GM21717 (cell line): Measurements from ENCODE around the gene ANP32D.
"Not testable (repeated sequence)": the region's sequence is repeated elsewhere in the genome, so short reads cannot be mapped to it uniquely, and the experiment has no call there.

ENCODE experiments used
- ATAC-seq: cut with Tn5 transposase; IDR thresholded peaks from one replicate; pipeline ENCODE4 v1.9.1; 2021; ENCODE audit warnings: mild to moderate bottlenecking, moderate library complexity; ENCODE audit not compliant: unreplicated experiment

The ANP32D gene

DNA sequence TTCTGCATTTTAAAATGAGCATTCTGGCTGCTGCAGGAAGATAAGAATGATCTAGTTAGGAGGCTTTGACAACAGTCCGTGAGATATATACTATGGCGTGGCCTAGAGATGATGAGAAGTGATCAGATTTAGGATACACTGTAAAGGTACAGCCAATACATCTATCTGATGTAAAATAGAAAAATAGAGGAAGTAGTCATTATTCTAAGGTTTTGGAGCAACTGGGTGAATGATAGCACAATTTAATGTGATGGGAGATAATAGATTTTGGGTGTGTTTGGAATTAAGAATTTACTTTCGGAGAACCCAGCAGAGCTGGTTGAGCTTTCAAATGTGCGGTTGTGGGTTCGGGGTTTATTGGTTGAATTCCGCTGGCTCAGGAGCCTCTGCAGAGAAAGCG is at the start of gene ANP32D:
ANP32D (plus strand) TSS at position 301 of the 400 bp plus-strand sequence. CDS start 106 bp downstream, outside the sequence.
- ATAC-seq: no peak

DNA sequence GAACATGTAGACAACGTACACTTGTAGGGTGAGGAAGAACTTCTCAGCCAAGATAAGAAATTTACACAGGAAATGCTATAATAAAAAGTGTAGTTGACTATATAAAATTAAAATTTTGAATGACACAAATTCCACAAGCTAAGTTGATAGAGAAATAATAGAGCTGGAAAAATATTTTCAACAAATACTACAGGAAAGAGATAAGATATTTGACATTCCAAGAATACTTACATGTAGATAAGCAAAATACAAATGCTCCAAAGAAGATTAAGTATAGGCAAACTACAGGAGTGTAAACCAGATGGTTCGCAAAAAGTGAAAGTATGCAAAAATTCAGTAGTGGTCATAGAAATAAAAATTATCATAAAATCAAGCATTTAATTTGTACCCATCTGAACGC is 49.2 kb upstream of the ANP32D start:
- no peak for ATAC-seq

DNA sequence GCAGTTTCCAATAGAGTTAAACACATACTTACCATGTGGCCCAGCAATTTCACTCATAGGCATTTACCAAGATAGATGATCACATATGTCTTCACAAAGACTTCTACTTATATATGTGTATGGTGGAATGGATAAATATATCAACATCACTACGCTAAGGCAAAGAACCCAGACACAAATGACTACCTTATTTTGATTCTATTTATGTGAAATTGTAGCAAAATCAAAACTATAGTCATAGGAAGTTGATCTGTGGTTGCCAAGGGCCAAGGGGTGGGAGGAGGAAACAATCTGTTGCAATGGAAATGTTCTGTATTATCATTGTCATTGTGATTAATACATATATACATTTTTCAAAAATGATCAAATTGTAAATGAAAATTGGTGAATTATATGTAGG is 47.7 kb upstream of the ANP32D start:
- ATAC-seq: no peak

DNA sequence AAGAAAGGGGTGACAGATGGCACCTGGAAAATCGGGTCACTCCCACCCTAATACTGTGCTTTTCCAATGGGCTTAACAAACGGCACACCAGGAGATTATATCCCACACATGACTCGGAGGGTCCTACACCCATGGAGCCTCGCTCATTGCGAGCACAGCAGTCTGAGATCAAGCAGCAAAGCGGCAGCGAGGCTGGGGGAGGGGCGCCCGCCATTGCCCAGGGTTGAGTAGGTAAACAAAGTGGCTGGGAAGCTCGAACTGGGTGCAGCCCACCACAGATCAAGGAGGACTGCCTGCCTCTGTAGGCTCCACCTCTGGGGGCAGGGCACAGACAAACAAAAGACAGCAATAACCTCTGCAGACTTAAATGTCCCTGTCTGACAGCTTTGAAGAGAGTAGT is 38.3 kb upstream of the ANP32D start:
- not testable (repeated sequence) for ATAC-seq

DNA sequence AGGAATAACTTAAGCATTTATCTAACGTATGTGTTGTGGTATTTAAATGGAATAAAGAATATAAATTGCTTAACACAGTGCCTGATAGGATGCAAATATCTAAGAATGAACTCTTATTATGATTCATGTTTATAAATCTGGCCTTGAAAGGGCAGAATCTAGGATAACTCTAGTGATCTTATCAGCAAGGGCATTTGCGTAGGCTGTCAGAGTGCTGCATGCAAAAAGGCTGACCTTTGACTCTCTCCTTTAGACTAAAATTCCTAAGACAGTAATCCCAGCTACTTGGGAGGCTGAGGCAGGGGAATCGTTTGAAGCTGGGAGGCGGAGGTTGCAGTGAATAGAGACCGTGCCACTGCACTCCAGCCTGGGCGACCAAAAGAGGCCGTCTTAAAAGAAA is 31.3 kb upstream of the ANP32D start:
- ATAC-seq: no peak

DNA sequence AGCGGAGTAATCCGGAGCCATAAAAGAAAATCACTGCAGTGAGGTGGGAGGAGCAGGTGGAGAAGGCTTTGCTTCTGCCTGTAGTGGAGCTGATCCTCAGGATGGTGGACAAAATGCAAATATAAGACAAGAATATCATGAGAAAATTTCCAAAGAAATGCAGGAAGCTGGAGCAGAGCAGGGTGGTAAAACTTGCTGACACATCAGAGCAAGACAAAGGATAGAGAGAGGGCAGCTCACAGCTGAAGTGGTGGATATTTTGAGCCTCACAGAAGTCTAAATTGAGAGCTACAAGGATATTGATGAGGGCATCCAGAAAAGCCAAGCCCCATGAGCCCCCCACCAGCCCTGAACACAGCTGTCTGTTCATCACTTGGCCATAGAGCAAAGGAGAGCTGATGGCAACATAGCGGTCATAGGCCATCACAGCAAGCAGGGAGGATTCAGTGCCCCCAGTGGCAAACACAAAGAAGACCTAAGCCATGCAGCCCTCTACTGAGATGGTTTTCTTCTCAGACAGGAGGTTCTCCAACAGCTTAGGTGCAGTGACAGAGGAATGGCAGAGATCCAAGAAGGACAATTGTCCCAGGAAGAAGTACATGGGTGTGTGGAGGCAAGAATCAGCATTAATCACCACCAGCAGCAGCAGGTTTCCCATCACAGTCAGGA is 30.0 kb upstream of the ANP32D start:
- ATAC-seq: no peak

DNA sequence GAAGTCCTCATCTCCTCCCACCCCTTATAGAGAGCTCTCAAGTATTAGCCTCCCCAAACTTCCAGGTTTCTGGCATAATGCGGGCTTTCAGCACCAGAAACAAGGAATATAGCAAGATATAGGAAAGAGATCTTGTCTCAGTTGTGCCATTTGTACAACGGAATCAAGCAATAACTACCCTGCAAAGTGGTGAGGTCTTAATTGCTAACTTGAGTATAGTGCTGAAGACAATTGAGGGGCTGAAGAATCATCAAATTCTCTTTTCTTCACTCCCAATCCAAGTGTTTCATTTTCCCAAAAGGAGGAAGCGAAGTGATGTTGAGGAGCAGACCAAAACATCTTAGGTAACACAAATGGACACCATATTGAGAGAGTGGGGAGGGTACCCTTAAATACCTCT is 26.8 kb upstream of the ANP32D start:
- ATAC-seq: no peak

DNA sequence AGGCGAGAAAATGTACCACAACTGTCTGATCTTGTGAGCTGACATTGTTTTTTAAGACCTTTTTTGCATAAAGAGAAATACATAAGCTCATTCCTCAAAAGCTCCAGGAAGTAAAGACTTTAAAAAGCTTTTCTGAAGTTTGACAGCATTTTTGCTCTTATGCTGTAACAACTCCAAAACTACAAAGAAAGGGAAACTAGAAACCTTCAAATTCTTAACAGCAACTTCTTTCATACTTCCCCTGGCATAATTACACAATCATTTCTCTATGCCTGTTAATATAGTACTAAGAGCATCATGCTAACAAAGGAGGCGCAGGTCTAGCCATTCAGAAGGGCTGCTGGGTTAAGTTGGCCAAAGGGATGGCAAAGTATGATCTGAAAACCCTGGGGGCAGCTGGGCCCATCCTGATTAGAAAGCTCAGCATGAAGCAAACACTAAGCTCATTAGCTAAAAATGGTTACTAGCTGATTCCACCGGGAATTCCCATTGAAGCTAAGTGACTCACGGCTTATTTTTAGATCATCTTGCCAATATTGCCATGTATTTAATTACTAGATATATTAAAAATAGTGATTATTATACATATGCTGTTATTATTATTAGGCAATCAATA is 26.1 kb upstream of the ANP32D start:
- no peak for ATAC-seq

DNA sequence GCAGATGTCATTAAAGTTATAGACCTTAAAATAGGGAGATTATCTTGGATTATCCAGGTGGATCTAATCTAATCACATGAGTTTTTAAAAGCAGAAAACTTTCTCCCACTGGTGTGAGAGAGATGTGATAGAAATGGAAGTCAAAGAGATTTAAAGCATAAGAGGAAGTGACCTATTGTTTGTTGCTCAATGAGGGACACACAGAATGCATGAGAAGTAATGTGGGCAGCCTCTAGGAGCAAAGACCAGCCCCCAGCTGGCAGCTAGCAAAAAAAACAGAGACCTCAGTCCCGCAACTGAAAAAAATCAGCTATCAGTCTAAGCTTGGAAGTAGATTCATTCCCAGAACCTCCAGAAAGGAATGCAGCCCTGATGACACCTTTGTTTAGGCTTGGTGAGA is 24.6 kb upstream of the ANP32D start:
- ATAC-seq: no peak

DNA sequence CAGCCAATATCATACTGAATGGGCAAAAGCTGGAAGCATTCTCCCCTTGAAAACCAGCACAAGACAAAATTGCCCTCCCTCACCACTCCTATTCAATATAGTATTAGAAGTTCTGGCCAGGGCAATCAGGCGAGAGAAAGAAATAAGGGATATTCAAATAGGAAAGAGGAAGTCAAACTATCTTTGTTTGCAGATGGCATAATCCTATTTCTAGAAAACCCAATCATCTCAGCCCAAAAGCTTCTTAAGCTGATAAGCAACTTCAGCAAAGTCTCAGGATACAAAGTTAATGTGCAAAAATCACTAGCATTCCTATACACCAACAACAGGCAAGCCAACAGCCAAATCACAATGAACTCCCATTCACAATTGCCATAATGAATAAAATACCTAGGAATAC is 21.0 kb upstream of the ANP32D start:
- no peak for ATAC-seq

DNA sequence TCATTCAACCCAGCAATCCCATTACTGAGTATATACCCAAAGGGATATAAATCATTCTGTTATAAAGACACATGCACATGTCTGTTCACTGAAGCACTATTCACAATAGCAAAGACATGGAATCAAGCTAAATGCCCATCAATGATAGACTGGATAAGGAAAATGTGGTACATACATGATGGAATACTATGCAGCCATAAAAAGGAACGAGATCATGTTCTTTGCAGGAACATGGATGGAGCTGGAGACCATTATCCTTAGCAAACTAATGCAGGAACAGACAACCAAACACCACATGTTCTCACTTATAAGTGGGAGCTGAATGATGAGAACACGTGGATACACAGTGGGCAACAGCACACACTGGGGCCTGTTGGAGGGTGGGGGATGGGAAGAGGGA is 19.4 kb upstream of the ANP32D start:
- ATAC-seq: not testable (repeated sequence)

DNA sequence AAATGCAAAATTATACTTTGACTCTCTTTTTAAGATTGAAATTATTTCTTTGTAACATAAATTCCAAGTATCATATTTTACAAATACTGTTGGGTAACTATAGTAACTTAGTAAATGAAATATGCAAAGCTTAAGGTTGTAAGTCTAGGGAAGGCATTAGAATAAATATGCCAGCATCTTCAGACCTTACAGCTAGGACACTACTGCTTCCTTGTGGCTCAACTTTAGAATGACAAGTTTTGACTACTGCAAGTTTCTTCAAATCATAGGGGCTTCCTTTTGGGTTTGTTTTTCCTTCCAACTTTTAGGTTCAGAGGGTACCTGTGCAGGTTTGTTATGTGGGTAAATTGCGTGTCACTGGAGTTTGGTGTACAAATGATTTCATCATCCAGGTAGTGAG is 17.7 kb upstream of the ANP32D start:
- no peak for ATAC-seq

DNA sequence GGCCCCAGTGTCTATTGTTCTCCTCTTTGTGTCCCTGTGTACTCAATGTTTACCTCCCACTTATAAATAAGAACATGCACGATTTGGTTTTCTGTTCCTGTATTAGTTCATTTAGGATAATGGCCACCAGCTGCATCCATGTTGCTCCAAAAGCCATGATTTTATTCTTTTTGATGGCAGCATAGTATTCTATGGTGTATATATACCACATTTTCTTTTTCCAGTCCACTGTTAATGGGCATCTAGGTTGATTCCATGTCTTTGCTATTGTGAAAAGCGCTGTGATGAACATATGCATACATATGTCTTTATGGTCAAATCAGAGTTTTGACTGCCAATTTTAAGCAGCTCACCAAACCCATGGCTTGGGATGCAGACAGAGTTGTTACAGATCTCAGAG is 17.2 kb upstream of the ANP32D start:
- ATAC-seq: no peak

DNA sequence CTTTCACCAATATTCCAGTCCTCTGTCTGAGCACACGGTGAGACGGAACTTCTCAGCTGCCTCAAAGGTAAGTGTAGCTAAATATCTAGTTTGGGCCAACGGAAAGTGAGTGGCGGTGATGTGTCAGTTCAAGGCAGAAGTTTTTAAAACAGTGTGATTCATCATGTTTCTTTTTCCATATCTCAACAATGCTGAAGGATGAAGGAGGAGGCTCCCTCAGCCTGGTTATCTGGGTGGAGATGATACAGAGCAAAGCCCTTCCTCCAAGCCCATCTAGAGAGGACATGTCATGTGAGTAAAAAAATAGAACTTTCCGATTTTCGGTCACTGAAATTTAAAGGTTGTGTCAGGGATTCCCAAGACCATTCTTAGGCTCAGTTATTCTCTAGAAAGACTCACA is 13.1 kb upstream of the ANP32D start:
- no peak for ATAC-seq

DNA sequence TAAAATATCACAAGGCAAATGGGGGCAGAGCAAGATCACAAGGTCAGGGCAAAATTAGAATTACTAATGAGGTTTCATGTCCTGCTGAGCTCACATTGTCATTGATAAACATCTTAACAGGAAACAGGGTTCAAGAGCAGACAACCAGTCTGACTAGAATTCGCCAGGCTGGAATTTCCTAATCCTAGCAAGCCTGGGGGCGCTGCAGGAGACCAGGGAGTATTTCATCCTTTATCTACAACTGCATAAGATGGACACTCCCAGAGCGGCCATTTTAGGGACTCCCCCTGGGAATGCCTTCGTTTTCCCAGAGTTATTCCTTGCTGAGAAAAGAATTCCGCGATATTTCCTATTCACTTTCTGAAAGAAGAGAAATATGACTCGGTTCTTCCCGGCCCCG is 3.3 kb upstream of the ANP32D start:
- ATAC-seq: not testable (repeated sequence)

DNA sequence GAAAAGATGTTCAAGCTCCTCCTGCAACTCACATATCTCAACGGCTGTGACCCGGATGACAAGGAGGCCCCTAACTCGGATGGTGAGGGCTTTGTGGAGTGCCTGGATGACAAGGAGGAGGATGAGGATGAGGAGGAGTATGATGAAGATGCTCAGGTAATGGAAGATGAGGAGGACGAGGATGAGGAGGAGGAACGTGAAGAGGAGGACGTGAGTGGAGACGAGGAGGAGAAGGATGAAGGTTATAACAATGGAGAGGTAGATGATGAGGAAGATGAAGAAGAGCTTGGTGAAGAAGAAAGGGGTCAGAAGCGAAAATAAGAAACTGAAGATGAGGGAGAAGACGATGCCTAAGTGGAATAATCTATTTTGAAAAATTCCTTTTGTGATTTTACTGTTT is 702 bp downstream of the ANP32D start:
- no peak for ATAC-seq

DNA sequence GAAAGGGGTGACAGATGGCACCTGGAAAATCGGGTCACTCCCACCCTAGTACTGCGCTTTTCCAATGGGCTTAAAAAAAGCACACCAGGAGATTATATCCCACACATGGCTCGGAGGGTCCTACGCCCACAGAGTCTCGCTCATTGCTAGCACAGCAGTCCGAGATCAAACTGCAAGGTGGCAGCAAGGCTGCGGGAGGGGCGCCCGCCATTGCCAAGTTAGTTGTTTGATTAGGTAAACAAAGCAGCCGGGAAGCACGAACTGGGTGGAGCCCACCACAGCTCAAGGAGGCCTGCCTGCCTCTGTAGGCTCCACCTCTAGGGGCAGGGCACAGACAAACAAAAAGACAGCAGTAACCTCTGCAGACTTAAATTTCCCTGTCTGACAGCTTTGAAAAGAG is 2.1 kb downstream of the ANP32D start:
- not testable (repeated sequence) for ATAC-seq

DNA sequence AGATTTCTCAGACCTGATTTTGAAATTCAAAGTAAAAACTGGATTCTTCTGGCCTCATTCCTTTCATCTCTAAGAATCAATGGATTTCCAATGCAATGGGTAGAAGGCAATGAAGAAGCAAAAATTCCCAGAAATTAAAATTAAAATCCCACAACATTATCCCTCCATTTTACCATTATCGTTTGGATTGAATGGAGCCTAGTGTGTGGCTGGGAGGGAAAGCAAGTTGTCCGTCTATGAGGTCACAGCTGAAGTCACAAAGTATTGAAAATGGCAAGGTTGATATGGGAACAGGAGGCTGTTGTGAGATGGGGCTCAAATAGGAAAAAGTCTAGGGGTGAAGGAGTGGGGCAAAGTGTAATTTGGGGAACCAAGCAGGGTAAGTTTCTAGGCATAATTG is 9.8 kb downstream of the ANP32D start, which contains the start of gene C12orf54:
C12orf54 (plus strand) TSS at position 301 of the 400 bp plus-strand sequence. CDS start 799 bp downstream, outside the sequence.
- no peak for ATAC-seq

DNA sequence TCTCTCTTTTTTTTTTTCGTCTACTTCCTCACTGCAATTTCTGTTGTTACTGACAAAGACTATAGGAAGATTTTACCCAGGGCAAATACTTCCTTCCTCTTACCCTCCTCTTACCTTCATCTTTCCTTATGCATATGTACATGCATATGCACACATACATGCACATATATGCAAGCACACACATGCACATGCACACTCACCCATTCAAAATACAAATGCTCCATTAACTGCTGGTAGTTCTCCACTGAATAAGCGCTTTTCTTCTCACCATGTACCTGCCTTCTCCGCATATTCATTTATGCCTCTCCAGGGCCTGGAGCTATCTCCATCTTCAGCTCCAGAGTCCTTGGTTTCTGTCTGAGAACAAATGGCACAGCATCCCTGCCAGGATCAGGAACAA is 10.6 kb downstream of the ANP32D start:
- no peak for ATAC-seq

DNA sequence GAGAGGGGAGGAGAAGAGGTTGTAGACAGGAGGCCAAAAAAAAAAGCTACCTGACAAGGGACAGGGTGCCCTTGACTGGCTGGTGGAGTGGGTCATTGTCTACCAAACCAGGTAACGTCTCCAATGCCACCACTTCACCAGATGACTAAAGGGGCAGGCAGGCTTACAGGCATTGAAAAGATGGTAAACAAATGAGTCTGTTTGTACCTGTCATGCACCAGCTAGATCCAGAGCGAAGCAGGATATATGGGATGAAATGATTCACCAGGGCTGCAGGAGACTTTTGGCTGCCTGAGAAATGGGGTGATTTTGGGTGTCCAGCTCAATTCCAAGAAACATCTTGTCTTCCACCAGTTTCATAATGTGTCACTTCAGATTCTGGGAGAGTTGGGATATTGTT is 13.9 kb downstream of the ANP32D start:
- no peak for ATAC-seq

DNA sequence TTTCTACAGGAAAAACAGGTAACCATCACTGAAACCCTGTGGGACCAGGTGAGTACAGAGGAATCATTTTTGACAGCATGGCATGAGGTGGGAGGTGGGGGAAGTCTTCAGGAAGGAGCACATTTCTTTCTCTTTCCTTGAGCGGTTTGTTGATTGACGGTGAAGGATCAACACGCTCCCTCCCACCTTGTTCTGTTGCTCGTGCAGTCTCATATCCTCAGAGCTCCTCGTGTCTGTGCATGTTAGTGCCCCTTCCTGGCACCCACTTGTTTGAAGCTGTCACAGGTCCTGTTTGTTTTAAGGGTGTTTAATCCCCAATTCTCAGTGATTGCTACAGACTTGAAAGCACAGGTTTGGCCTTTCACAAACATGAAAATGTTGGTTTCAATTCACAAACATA is 14.3 kb downstream of the ANP32D start:
- no peak for ATAC-seq

DNA sequence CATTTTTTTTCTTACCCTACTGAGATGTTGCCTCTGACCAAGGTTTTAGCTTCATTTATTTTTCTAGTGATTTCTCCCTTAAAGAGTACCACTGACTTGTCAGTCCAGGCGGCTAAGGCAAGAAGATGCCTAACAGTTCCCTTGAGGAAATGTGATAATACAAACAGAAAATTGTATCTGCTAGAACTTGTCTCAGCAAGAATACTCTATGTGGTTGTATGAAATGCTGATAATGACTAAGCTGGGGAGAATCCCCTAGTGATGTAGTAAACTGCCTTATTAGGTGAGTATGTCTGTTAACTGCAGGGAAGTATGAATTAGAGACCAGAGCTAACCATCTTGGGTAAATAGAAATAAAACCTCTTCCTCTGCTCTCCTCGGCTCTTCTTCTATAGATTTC is 16.7 kb downstream of the ANP32D start:
- peak; percentile 91 for ATAC-seq

DNA sequence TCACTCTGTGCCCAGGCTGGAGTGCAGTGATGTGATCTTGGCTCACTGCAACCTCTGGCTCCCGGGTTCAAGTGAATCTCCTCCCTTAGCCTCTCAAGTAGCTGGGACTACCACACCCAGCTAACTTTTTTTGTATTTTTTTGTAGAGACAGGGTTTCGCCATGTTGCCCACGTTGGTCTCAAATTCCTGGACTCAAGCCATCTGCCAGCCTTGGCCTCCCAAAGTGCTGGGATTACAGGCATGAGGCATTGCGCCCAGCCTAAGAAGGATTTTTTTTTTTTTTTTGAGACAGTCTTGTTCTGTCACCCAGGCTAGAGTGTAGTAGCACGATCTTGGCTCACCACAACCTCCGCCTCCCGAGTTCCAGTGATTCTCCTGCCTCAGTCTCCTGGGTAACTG is 17.1 kb downstream of the ANP32D start:
- not testable (repeated sequence) for ATAC-seq
